SK-N-SH treated with all-trans-retinoic acid at 6 μM for 48 hours (cell line): ENCODE measurements around the gene BCO2.

ENCODE experiments used
- ATAC-seq: fragments of 200-7000 bp; cut with Tn5 transposase; 3 replicates; pipeline ENCODE4 v1.9.1; 2020; ENCODE audit warnings: mild to moderate bottlenecking, moderate library complexity
- ARNTL ChIP-seq: fragments of 450-650 bp; formaldehyde crosslinking; IDR thresholded peaks from 2 replicates; pipeline ENCODE4 v1.5.0; 2020; ENCODE audit warnings: low read depth, mild to moderate bottlenecking, moderate library complexity, borderline replicate concordance
- CSDC2 ChIP-seq: fragments of 250-450 bp; sonication (Bioruptor Pico); IDR thresholded peaks from 2 replicates; pipeline ENCODE4 v1.5.0; 2020; ENCODE audit warnings: mild to moderate bottlenecking, moderate library complexity
- GLIS3 ChIP-seq: fragments of 250-450 bp; sonication (Bioruptor Pico); IDR thresholded peaks from 2 replicates; pipeline ENCODE4 v1.5.0; 2020; ENCODE audit warnings: mild to moderate bottlenecking, moderate library complexity
- ISL1 ChIP-seq: fragments of 250-450 bp; sonication (Bioruptor Pico); IDR thresholded peaks from 2 replicates; pipeline ENCODE4 v2.1.2; 2022; ENCODE audit warnings: mild to moderate bottlenecking, moderate library complexity
- OSR1 ChIP-seq: fragments of 250-450 bp; sonication (Bioruptor Pico); IDR thresholded peaks from 2 replicates; pipeline ENCODE4 v1.8.0; 2022; ENCODE audit warnings: moderate library complexity, mild to moderate bottlenecking, inconsistent platforms
- PPARA ChIP-seq: fragments of 250-450 bp; sonication (Bioruptor Pico); IDR thresholded peaks from 2 replicates; pipeline ENCODE4 v1.5.0; 2020; ENCODE audit warnings: mild to moderate bottlenecking, borderline replicate concordance
- RARB ChIP-seq: fragments of 250-450 bp; sonication (Bioruptor Pico); IDR thresholded peaks from 2 replicates; pipeline ENCODE4 v1.8.0; 2021; ENCODE audit warnings: mild to moderate bottlenecking, moderate library complexity
- SNAI2 ChIP-seq: fragments of 250-450 bp; sonication (Bioruptor Pico); IDR thresholded peaks from 2 replicates; pipeline ENCODE4 v1.5.0; 2020; ENCODE audit warnings: mild to moderate bottlenecking, moderate library complexity
- TCF4 ChIP-seq: fragments of 250-450 bp; sonication (Bioruptor Pico); IDR thresholded peaks from 2 replicates; pipeline ENCODE4 v1.8.0; 2021; ENCODE audit warnings: mild to moderate bottlenecking, moderate library complexity, borderline replicate concordance
- ZC3H10 ChIP-seq: fragments of 250-450 bp; sonication (Bioruptor Pico); IDR thresholded peaks from 2 replicates; pipeline ENCODE4 v1.5.1; 2021; ENCODE audit warnings: mild to moderate bottlenecking, moderate library complexity
- ZFP3 ChIP-seq: fragments of 250-450 bp; sonication (Bioruptor Pico); IDR thresholded peaks from 2 replicates; pipeline ENCODE4 v1.5.0; 2020; ENCODE audit warnings: mild to moderate bottlenecking, moderate library complexity
- ZFP30 ChIP-seq: fragments of 450-650 bp; formaldehyde crosslinking; IDR thresholded peaks from 2 replicates; pipeline ENCODE4 v1.5.0; 2022; ENCODE audit warnings: mild to moderate bottlenecking, moderate library complexity
- ZNF565 ChIP-seq: fragments of 450-650 bp; formaldehyde crosslinking; conservative IDR thresholded peaks from 2 replicates; pipeline ENCODE4 v1.5.0; 2020; ENCODE audit warnings: low read depth, mild to moderate bottlenecking, moderate library complexity
- ZNF70 ChIP-seq: fragments of 450-650 bp; formaldehyde crosslinking; IDR thresholded peaks from 2 replicates; pipeline ENCODE4 v1.5.0; 2020; ENCODE audit warnings: mild to moderate bottlenecking, moderate library complexity
- ZNF8 ChIP-seq: fragments of 450-650 bp; formaldehyde crosslinking; IDR thresholded peaks from 2 replicates; pipeline ENCODE4 v1.5.0; 2020; ENCODE audit warnings: mild to moderate bottlenecking, moderate library complexity
- TF ChIP-seq, protein P1 (sequence below): fragments of 250-450 bp; sonication (Bioruptor Pico); IDR thresholded peaks from 2 replicates; pipeline ENCODE4 v1.8.0; 2020; ENCODE audit warnings: mild to moderate bottlenecking, moderate library complexity, borderline replicate concordance
- TF ChIP-seq, protein P2 (sequence below): fragments of 250-450 bp; sonication (Bioruptor Pico); IDR thresholded peaks from 2 replicates; pipeline ENCODE4 v1.5.1; 2021; ENCODE audit warnings: mild to moderate bottlenecking, moderate library complexity
- TF ChIP-seq, protein P3 (sequence below): fragments of 250-450 bp; sonication (Bioruptor Pico); IDR thresholded peaks from 2 replicates; pipeline ENCODE4 v1.5.1; 2020; ENCODE audit warnings: low read depth, mild to moderate bottlenecking, moderate library complexity
- TF ChIP-seq, protein P4 (sequence below): fragments of 250-450 bp; sonication (Bioruptor Pico); IDR thresholded peaks from 2 replicates; pipeline ENCODE4 v1.5.0; 2020; ENCODE audit warnings: mild to moderate bottlenecking, moderate library complexity
- TF ChIP-seq, protein P5 (sequence below): fragments of 250-450 bp; sonication (Bioruptor Pico); IDR thresholded peaks from 2 replicates; pipeline ENCODE4 v1.8.0; 2021; ENCODE audit warnings: low read depth, mild to moderate bottlenecking, moderate library complexity, borderline replicate concordance

The BCO2 gene

DNA sequence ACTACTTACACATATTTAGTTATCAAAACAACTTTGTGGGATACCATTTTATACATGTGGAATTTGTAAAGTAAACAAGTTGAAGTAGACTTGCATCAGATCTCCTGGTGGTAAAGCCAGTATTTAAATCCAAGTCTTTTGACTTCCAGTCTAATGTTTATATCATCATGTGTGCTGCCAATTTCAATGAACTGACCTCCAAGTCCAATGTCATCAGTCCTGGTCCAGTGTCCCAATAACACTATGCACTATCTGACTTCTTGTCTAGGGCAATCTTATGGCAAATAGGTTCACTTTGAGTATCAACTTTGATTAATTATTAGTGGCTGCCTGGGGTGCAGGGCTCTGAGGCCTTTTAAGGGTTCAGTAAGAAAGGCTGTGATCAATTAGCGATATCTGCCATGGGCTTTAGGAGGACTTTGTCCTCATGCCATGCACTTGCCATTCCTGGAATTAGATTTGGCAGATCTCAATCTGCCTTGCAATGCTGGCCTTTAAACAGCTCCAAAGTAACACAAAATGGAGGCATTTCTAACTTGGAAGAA lies 41.3 kb downstream of the BCO2 start (continued):
- TF ChIP-seq ISL1 (CRISPR knock-in tag) (no peak), RARB (no peak), ZNF8 (no peak)

DNA sequence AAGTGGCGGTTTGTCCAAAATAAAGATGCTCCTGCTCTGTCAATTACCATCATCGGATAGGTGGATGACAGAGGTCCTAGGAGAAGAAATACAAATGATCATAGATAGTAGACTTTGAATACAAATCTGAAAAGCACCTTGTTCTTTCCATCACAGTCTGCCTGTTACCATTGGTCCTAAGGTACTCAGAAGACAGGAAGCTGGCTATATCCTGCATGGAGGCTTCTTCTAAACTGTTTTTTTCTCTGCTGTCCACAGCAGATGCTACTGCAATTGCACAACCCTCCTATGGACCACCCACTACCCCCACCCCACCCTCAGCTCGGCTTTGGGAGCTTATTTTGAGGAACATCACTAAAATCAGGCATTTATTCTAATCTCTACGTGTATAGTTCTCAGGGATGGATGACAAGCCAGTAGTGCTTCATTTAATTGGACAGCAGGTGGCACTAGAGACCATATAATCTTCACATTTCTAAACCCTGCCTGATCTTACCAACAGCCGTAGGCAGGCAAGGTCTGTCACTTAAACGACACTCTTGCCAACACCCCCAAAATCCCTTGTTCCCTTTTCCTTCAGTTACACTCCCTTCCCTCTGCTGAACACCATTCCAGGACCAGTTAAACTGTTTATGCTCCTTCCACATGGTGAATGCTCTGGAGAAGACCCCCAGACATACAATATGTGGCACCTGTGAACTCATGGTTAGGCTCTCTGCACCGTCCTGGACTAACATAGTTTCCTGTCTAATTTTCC lies 44.3 kb downstream of the BCO2 start:
- no peak for TF ChIP-seq ISL1 (CRISPR knock-in tag)
- peak; percentile 99 for ATAC-seq

DNA sequence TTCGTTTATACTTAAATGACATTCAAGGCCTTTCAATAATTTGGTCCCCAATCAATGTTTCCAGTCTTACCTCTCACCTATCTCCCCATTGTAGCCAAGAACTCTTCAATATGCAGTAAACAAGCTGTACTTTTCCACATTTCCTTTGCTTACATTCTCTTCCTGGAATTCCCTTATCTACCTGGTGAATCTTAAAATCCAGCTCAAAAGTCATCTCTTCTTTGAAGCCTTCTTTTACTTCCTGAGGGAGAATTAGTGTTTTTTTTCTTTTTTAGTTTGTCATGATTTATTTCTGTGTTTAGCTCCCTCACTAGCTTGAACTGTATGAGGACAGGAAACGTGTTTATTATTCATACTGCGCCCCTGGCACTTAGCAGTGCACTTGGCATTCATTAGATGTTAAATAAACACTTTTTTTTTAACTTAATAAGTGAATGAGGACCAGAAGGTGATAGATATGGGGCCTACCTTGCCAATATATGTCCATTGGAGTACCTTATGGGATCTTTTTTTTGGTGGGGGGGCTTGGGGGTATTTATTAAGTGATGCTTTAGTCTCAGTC lies 46.0 kb downstream of the BCO2 start:
- no peak for ATAC-seq
- TF ChIP-seq ZFP30 (no peak), ZC3H10 (CRISPR knock-in tag) (no peak), GLIS3 (CRISPR knock-in tag) (no peak)
- TF ChIP-seq, protein P1, sequence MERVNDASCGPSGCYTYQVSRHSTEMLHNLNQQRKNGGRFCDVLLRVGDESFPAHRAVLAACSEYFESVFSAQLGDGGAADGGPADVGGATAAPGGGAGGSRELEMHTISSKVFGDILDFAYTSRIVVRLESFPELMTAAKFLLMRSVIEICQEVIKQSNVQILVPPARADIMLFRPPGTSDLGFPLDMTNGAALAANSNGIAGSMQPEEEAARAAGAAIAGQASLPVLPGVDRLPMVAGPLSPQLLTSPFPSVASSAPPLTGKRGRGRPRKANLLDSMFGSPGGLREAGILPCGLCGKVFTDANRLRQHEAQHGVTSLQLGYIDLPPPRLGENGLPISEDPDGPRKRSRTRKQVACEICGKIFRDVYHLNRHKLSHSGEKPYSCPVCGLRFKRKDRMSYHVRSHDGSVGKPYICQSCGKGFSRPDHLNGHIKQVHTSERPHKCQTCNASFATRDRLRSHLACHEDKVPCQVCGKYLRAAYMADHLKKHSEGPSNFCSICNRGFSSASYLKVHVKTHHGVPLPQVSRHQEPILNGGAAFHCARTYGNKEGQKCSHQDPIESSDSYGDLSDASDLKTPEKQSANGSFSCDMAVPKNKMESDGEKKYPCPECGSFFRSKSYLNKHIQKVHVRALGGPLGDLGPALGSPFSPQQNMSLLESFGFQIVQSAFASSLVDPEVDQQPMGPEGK, result no peak
- TF ChIP-seq, protein P2, sequence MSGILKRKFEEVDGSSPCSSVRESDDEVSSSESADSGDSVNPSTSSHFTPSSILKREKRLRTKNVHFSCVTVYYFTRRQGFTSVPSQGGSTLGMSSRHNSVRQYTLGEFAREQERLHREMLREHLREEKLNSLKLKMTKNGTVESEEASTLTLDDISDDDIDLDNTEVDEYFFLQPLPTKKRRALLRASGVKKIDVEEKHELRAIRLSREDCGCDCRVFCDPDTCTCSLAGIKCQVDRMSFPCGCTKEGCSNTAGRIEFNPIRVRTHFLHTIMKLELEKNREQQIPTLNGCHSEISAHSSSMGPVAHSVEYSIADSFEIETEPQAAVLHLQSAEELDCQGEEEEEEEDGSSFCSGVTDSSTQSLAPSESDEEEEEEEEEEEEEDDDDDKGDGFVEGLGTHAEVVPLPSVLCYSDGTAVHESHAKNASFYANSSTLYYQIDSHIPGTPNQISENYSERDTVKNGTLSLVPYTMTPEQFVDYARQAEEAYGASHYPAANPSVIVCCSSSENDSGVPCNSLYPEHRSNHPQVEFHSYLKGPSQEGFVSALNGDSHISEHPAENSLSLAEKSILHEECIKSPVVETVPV, result no peak
- TF ChIP-seq, protein P3, sequence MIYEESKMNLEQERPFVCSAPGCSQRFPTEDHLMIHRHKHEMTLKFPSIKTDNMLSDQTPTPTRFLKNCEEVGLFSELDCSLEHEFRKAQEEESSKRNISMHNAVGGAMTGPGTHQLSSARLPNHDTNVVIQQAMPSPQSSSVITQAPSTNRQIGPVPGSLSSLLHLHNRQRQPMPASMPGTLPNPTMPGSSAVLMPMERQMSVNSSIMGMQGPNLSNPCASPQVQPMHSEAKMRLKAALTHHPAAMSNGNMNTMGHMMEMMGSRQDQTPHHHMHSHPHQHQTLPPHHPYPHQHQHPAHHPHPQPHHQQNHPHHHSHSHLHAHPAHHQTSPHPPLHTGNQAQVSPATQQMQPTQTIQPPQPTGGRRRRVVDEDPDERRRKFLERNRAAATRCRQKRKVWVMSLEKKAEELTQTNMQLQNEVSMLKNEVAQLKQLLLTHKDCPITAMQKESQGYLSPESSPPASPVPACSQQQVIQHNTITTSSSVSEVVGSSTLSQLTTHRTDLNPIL, result no peak

DNA sequence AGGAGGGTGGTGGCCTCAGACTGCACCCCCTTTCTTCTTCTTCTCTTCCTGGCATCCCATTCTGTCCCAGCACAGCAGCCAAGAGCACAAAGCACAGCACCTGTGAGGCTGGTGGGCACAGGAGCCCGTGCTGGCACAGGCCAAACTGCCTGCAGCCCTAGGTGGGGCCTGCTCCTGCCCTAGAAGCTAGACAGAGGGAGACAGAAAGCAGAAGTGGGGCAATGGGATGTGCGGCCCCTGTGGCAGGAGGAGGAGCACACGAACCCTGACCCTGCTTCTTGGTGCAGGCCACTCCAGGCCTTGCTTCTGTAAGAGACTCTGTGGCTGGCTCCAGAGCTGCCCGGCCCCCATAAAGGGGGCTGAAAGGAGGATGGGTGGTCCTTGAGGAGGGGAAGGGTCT lies 47.0 kb downstream of the BCO2 start:
- no peak for ATAC-seq
- TF ChIP-seq, protein P3, result no peak
- TF ChIP-seq, protein P4, sequence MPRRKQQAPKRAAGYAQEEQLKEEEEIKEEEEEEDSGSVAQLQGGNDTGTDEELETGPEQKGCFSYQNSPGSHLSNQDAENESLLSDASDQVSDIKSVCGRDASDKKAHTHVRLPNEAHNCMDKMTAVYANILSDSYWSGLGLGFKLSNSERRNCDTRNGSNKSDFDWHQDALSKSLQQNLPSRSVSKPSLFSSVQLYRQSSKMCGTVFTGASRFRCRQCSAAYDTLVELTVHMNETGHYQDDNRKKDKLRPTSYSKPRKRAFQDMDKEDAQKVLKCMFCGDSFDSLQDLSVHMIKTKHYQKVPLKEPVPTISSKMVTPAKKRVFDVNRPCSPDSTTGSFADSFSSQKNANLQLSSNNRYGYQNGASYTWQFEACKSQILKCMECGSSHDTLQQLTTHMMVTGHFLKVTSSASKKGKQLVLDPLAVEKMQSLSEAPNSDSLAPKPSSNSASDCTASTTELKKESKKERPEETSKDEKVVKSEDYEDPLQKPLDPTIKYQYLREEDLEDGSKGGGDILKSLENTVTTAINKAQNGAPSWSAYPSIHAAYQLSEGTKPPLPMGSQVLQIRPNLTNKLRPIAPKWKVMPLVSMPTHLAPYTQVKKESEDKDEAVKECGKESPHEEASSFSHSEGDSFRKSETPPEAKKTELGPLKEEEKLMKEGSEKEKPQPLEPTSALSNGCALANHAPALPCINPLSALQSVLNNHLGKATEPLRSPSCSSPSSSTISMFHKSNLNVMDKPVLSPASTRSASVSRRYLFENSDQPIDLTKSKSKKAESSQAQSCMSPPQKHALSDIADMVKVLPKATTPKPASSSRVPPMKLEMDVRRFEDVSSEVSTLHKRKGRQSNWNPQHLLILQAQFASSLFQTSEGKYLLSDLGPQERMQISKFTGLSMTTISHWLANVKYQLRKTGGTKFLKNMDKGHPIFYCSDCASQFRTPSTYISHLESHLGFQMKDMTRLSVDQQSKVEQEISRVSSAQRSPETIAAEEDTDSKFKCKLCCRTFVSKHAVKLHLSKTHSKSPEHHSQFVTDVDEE (CRISPR knock-in tag), result no peak
- TF ChIP-seq ARNTL (CRISPR knock-in tag), result no peak
- TF ChIP-seq, protein P5, sequence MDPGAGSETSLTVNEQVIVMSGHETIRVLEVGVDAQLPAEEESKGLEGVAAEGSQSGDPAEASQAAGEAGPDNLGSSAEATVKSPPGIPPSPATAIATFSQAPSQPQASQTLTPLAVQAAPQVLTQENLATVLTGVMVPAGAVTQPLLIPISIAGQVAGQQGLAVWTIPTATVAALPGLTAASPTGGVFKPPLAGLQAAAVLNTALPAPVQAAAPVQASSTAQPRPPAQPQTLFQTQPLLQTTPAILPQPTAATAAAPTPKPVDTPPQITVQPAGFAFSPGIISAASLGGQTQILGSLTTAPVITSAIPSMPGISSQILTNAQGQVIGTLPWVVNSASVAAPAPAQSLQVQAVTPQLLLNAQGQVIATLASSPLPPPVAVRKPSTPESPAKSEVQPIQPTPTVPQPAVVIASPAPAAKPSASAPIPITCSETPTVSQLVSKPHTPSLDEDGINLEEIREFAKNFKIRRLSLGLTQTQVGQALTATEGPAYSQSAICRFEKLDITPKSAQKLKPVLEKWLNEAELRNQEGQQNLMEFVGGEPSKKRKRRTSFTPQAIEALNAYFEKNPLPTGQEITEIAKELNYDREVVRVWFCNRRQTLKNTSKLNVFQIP (CRISPR knock-in tag), result no peak
- TF ChIP-seq OSR1 (CRISPR knock-in tag), result no peak
- TF ChIP-seq ZFP3 (CRISPR knock-in tag), result no peak
- no peak for TF ChIP-seq CSDC2
- no peak for TF ChIP-seq ZNF70 (CRISPR knock-in tag)
- TF ChIP-seq, protein P1, result no peak
- no peak for TF ChIP-seq ZFP30
- TF ChIP-seq ZNF565 (CRISPR knock-in tag), result no peak
- TF ChIP-seq SNAI2 (CRISPR knock-in tag), result no peak
- TF ChIP-seq TCF4 (CRISPR knock-in tag), result no peak
- TF ChIP-seq PPARA (CRISPR knock-in tag), result no peak
